Activated CD4-positive, alpha-beta T cell treated with anti-CD3 and anti-CD28 coated beads for 36 hours (primary cell): ENCODE measurements around the gene ZSCAN5A. TPM values are rescaled to one million over a fixed set of nuclear protein-coding genes. Genes with fewer than 3 reads are reported as not detected.
"Not testable (repeated sequence)": the region's sequence is repeated elsewhere in the genome, so short reads cannot be mapped to it uniquely, and the experiment has no call there.

Source experiments
- ATAC-seq: fragments of 200-7000 bp; cut with Tn5 transposase; one replicate; pipeline ENCODE4 v1.10.0; 2021; ENCODE audit warnings: mild to moderate bottlenecking, moderate library complexity
- CTCF ChIA-PET: fragments of 350-600 bp; sonication (Branson Sonifier 250); formaldehyde crosslinking; loops from one replicate; lab custom pipeline; 2021; ENCODE audit warnings: antibody characterized with exemption; lab: Charles Lee
- POLR2A ChIA-PET: fragments of 350-600 bp; sonication (Branson Sonifier 250); formaldehyde crosslinking; loops from one replicate; lab custom pipeline; 2021; ENCODE audit warnings: antibody characterized with exemption, inconsistent platforms; lab: Charles Lee
- DNase-seq: peaks from one replicate; pipeline ENCODE4 v3.0.0-alpha.2; 2020
- H3K27ac Mint-ChIP-seq: one replicate; pipeline ENCODE4 v1.8.0; 2021; ENCODE audit warnings: mixed read lengths
- H3K27me3 Mint-ChIP-seq: one replicate; pipeline ENCODE4 v1.8.0; 2021; ENCODE audit warnings: mixed read lengths
- H3K36me3 Mint-ChIP-seq: one replicate; pipeline ENCODE4 v1.8.0; 2021; ENCODE audit warnings: low read depth, mixed read lengths
- H3K4me1 Mint-ChIP-seq: one replicate; pipeline ENCODE4 v1.8.0; 2021; ENCODE audit warnings: mixed read lengths
- H3K4me3 Mint-ChIP-seq: one replicate; pipeline ENCODE4 v1.8.0; 2021; ENCODE audit warnings: mild to moderate bottlenecking, moderate library complexity, mixed read lengths
- H3K9me3 Mint-ChIP-seq: one replicate; pipeline ENCODE4 v1.8.0; 2021; ENCODE audit warnings: low read depth, mixed read lengths
- intact Hi-C, 2 experiments: fragments of 100-400 bp; cut with DNase I in 1 of 2; cut with micrococcal nuclease in 1 of 2; formaldehyde crosslinking; loops; one replicate each; pipeline versions ENCODE4 v1.14.2 to v1.15.1; 2022 to 2024; cut with DNase I, micrococcal nuclease
- total RNA-seq, 2 experiments: library from RNA; stranded (reverse); gene quantifications; one replicate each; pipeline ENCODE4 v1.2.3, GENCODE V29; 2021

ZSCAN5A gene
- total RNA-seq, 2 experiments from 2014 or later: 8.3 to 9.9 TPM

- H3K36me3 Mint-ChIP-seq, H3K9me3 Mint-ChIP-seq, H3K4me3 Mint-ChIP-seq, H3K4me1 Mint-ChIP-seq, DNase-seq, ATAC-seq, POLR2A ChIA-PET, CTCF ChIA-PET, H3K27me3 Mint-ChIP-seq, intact Hi-C loops, H3K27ac Mint-ChIP-seq: not testable (repeated sequence)
Measured at GRCh38 chr19:56176310-56176709, 138.3 kb downstream of the ZSCAN5A start.

GRCh38 chr19:56175861-56176307, 138.8 kb downstream of the ZSCAN5A start, which contains the start of gene GALP:
GALP (plus strand) TSS chr19:56176008; CDS start chr19:56177109, 1,101 bp downstream.
- POLR2A ChIA-PET, H3K36me3 Mint-ChIP-seq, H3K4me3 Mint-ChIP-seq, intact Hi-C loops, H3K27ac Mint-ChIP-seq, H3K9me3 Mint-ChIP-seq, H3K27me3 Mint-ChIP-seq, H3K4me1 Mint-ChIP-seq, CTCF ChIA-PET, ATAC-seq, DNase-seq: not testable (repeated sequence)

- Mint-ChIP-seq H3K27me3 (no peaks in the 10 kb centered on the region), H3K27ac (no peak overlapping the region), H3K36me3 (no peaks in the 10 kb centered on the region), H3K9me3 (no peaks in the 10 kb centered on the region), H3K4me1 (peaks cover 3% of the 10 kb centered on the region), H3K4me3 (no peak overlapping the region)
- DNase-seq (no peak), ATAC-seq (no peak)
- ChIA-PET CTCF (interaction anchor here (2.0 kb wide), 1 partner anchor 17 kb away, joined by 5 read pairs; no protein-coding TSS in a partner anchor), POLR2A (no interaction called here)
- intact Hi-C loops: no loop called here
Measured at GRCh38 chr19:56174550-56174949, 140.1 kb downstream of the ZSCAN5A start.

GRCh38 chr19:56174086-56174485, 140.6 kb downstream of the ZSCAN5A start:
- ATAC-seq: no peak
- no peaks in the 10 kb centered on the region for H3K36me3 Mint-ChIP-seq
- no peak overlapping the region for H3K27ac Mint-ChIP-seq
- peaks cover 3% of the 10 kb centered on the region for H3K4me1 Mint-ChIP-seq
- DNase-seq: no peak
- H3K27me3 Mint-ChIP-seq: no peaks in the 10 kb centered on the region
- POLR2A ChIA-PET: no interaction called here
- H3K4me3 Mint-ChIP-seq: no peak overlapping the region
- no peaks in the 10 kb centered on the region for H3K9me3 Mint-ChIP-seq
- CTCF ChIA-PET: interaction anchor here (0.7 to 2.0 kb wide), 2 partner anchors 16 to 1783 kb away, joined by 3 to 5 read pairs; no protein-coding TSS in a partner anchor
- intact Hi-C loops: no loop called here

Other genes with a start within 250 kb of the ZSCAN5A start
- 10 to 100 TPM; 27.6 to 28.4 TPM for gene ZNF787, start 193.5 kb downstream of the ZSCAN5A start, total RNA-seq
- gene ZNF444, start 173.6 kb downstream of the ZSCAN5A start, total RNA-seq: 10 to 100 TPM; 29.2 to 32.2 TPM
- not detected for gene GALP, start 138.8 kb downstream of the ZSCAN5A start, total RNA-seq
- not detected for gene ZSCAN5B, start 117.1 kb downstream of the ZSCAN5A start, total RNA-seq
- gene ZSCAN5C, start 112.6 kb downstream of the ZSCAN5A start, total RNA-seq: not detected
- gene EDDM13, start 42.1 kb downstream of the ZSCAN5A start, total RNA-seq: under 1 TPM; 0.30 to 0.76 TPM
- gene ZNF582, start 78.7 kb upstream of the ZSCAN5A start, total RNA-seq: 1 to 10 TPM in 1 of 2 experiments, under 1 TPM in 1; 0.98 to 1.8 TPM
- 1 to 10 TPM; 2.1 to 3.0 TPM for gene ZNF583, start 89.5 kb upstream of the ZSCAN5A start, total RNA-seq
- gene ZNF667, start 162.5 kb upstream of the ZSCAN5A start, total RNA-seq: 1 to 10 TPM; 3.2 to 4.1 TPM
- 1 to 10 TPM; 1.4 to 1.5 TPM for gene ZNF471, start 193.0 kb upstream of the ZSCAN5A start, total RNA-seq
- gene ZFP28, start 224.1 kb upstream of the ZSCAN5A start, total RNA-seq: 1 to 10 TPM; 3.1 to 4.4 TPM